ENCODE data around the gene GRK2.

DNA sequence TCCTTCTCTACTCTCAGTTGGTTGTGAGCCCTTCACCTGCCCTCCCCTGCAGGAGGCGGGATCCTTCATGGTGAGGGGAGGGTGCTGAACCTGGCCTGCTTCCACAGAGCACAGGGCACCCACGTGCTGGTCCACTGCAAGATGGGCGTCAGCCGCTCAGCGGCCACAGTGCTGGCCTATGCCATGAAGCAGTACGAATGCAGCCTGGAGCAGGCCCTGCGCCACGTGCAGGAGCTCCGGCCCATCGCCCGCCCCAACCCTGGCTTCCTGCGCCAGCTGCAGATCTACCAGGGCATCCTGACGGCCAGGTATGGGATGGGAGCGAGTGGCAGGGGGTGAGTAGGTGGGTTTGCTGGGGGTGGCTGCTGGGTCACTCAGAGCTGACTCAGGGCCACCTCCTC is 43.4 kb downstream of the GRK2 start:
- TF ChIP-seq, protein P1, sequence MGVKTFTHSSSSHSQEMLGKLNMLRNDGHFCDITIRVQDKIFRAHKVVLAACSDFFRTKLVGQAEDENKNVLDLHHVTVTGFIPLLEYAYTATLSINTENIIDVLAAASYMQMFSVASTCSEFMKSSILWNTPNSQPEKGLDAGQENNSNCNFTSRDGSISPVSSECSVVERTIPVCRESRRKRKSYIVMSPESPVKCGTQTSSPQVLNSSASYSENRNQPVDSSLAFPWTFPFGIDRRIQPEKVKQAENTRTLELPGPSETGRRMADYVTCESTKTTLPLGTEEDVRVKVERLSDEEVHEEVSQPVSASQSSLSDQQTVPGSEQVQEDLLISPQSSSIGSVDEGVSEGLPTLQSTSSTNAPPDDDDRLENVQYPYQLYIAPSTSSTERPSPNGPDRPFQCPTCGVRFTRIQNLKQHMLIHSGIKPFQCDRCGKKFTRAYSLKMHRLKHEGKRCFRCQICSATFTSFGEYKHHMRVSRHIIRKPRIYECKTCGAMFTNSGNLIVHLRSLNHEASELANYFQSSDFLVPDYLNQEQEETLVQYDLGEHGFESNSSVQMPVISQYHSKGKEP (CRISPR knock-in tag; IDR thresholded peaks at IDR 0.05) = no peak
- TF ChIP-seq ZBTB7A (CRISPR knock-in tag; IDR thresholded peaks at IDR 0.05) (no peak), ETV6 (CRISPR knock-in tag; conservative IDR thresholded peaks at IDR 0.05) (no peak), ZNF274 (CRISPR knock-in tag; IDR thresholded peaks at IDR 0.05) (no peak)
- TF ChIP-seq, protein P2, sequence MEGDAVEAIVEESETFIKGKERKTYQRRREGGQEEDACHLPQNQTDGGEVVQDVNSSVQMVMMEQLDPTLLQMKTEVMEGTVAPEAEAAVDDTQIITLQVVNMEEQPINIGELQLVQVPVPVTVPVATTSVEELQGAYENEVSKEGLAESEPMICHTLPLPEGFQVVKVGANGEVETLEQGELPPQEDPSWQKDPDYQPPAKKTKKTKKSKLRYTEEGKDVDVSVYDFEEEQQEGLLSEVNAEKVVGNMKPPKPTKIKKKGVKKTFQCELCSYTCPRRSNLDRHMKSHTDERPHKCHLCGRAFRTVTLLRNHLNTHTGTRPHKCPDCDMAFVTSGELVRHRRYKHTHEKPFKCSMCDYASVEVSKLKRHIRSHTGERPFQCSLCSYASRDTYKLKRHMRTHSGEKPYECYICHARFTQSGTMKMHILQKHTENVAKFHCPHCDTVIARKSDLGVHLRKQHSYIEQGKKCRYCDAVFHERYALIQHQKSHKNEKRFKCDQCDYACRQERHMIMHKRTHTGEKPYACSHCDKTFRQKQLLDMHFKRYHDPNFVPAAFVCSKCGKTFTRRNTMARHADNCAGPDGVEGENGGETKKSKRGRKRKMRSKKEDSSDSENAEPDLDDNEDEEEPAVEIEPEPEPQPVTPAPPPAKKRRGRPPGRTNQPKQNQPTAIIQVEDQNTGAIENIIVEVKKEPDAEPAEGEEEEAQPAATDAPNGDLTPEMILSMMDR (CRISPR knock-in tag; IDR thresholded peaks at IDR 0.05) = no peak
- TF ChIP-seq, protein P3, sequence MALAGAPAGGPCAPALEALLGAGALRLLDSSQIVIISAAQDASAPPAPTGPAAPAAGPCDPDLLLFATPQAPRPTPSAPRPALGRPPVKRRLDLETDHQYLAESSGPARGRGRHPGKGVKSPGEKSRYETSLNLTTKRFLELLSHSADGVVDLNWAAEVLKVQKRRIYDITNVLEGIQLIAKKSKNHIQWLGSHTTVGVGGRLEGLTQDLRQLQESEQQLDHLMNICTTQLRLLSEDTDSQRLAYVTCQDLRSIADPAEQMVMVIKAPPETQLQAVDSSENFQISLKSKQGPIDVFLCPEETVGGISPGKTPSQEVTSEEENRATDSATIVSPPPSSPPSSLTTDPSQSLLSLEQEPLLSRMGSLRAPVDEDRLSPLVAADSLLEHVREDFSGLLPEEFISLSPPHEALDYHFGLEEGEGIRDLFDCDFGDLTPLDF (CRISPR knock-in tag; IDR thresholded peaks at IDR 0.05) = no peak

Measured in HepG2 (cell line).